Activated T-helper 9 cell treated with anti-CD3 and anti-CD28 coated beads, Interleukin-2, amount 50 U/mL, for 16 hours (primary cell): ENCODE data around the gene DDIT4.
"Not testable (repeated sequence)": the region's sequence is repeated elsewhere in the genome, so short reads cannot be mapped to it uniquely, and the experiment has no call there.

Experiments
- DNase-seq: peaks from one replicate; pipeline ENCODE4 v3.0.0-alpha.2; 2020; ENCODE audit warnings: low read depth

DDIT4 gene

DNA sequence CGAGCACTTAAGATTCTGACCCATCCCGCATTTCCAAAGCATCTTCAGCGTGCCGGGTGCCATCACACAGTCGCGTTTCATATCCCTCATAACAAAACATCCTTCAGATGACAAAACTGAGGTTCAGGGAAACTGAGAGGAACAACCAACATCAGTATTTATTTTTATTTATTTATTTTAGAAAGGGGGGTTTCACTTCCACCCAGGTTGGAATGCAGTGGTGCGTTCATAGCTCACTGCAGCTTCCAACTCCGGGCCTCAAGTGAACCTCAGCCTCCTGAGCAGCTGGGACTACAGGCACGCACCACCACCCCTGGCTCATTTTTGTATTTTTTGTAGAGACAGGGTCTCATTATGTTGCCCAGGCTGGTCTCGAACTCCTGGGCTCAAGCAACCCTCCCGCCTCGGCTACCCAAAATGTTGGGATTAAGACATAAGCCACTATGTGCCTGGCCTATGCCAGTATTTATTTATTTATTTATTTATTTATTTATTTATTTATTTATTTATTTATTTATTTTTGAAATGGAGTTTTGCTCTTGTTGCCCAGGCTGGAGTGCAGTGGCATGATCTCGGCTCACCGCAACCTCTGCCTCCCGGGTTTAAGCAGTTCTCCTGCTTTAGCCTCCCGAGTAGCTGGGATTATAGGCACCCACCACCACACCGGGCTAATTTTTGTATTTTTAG, 24.4 kb upstream of the DDIT4 start:
- DNase-seq: not testable (repeated sequence)

DNA sequence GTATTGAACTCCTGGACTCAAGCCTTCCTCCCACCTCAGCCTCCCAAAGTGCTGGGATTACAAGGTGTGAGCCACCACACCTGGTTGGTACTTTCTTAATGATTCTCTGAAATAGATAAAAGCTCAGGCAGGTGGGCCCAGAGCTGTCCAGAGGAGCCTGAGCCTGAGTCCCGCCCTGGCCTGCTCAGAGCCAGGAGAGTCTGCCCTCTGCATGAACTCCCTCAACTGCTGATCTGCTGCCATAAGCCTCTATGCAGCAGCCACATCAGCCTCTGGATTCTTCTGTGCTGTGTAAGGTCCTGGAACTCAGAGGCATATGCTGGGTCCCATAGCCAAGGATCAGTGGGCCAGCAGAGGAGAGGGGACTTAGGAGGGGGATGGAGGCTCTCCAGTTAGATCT, 23.1 kb upstream of the DDIT4 start:
- DNase-seq: no peak

DNA sequence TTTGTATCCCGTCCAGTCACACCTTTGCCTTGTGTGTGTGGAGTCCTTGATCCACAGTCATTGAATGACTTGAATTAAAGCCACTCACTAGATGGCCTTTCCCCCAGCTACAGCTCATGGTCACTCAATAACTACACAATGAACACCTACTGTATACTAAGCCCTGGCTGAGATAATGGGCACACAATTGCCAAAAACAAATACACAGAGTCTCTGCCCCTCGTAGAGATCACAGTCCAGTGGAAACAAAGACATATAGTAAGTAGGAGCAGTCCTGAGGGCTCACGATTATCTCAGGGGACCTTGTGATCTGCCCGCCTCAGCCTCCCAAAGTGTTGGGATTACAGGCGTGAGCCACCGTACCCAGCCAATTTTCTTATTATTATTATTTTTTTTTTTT, 22.1 kb upstream of the DDIT4 start:
- DNase-seq: no peak

DNA sequence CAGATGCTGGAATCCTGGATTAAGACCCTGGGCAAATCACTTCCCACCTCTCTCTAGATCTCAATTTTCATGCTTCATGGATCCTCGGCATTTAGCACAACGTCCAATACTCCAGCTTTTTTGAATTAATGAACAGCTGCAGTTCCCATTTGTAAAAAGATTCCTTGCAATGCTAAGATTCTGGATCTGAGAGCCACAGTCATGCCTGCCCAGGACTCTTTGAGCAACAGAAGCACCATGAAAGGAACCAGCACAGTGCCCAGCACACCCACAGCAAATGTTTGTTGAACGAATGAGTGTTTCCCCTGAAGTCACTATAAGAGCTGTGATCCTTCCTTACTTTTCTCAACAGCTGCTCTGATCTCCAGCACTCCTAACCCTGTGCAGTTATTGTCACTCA, 20.8 kb upstream of the DDIT4 start:
- no peak for DNase-seq

DNA sequence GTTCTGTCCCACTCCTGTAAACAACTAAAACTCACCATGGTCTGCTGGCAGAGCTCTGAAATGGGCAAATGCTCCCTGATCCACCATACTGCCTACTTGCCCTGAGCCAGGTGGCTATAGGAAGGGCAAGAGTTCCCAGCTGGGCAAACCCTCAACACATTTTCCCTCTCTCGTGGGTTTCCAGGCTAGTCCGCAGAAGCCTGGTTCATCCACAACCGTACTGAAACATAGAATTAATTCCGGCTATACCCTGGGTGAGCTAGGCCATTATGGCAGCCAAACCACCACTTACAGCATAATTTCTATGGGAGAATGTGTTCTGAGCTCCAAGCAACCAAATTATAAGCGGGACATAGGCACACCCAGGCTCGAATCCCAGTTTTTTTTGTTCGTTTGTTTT, 20.1 kb upstream of the DDIT4 start:
- DNase-seq: no peak

DNA sequence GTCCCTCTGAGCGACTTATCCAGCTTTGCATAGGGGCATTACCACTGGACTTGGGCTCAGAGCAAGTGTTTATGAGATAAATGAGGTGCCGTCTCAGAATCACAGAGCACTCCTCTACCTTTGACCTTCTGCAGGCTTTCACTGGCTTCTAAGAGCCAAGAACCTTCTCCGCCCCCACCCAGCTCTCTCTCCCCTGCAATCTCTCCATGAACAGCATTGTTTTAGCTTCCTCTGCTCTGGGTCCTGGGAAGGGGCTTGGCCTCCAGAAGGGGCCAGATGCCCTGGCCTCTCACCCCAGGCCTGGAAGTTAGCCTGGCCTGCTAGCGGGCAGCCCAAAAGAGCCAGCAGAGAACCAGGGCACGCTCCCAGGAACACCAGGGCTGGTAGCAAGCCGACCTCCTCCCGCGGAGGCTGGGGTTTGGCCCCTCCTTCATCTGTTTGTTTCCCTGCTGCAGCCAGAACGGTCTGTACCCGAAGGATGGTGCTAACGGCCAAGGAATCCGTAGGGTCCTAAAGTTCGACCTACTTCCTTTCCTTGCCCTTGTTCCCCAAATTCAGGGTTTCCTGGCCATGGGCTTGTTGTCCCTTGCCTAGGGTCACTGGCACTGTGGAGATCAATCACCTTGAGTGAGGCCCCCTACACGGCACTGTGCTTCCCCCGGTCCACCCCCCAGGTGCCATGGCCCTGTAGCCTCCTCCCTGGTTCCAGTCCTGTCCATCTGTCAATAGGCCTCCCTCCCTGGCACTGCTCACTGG, 18.7 kb upstream of the DDIT4 start:
- no peak for DNase-seq

DNA sequence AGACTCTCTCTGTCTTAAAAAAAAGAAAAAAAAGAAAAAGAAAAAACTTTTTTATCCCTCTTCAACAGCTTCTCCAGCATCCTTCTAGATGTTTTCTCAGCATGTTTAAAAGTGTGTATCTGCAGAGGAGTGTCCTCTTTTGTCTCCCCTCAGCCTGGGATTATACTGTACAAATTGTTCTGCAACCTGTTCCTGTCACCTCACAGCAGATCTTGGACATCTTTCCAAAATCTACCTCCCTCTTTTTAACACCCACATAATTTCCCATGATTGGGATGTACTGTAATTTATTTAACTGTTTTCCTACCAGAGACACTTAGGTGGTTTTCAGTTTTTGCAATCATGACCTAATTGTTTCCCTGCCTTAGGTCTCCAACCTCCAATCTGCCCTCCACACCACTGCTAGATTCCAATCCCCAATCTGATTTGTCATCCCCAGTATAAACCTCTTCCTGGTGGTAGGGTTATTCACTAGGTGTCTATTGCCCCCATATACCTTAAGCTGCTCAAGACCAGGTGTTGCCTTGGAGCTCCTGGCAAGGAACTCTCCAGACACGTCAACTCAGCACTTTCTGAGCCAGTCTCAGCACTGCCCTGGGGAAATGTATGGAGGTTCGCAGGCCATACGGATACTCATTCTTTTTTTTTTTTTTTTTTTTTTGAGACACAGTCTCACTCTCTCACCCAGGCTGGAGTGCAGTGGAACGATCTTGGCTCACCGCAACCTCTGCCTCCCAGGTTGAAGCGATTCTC, 17.6 kb upstream of the DDIT4 start:
- DNase-seq: no peak

DNA sequence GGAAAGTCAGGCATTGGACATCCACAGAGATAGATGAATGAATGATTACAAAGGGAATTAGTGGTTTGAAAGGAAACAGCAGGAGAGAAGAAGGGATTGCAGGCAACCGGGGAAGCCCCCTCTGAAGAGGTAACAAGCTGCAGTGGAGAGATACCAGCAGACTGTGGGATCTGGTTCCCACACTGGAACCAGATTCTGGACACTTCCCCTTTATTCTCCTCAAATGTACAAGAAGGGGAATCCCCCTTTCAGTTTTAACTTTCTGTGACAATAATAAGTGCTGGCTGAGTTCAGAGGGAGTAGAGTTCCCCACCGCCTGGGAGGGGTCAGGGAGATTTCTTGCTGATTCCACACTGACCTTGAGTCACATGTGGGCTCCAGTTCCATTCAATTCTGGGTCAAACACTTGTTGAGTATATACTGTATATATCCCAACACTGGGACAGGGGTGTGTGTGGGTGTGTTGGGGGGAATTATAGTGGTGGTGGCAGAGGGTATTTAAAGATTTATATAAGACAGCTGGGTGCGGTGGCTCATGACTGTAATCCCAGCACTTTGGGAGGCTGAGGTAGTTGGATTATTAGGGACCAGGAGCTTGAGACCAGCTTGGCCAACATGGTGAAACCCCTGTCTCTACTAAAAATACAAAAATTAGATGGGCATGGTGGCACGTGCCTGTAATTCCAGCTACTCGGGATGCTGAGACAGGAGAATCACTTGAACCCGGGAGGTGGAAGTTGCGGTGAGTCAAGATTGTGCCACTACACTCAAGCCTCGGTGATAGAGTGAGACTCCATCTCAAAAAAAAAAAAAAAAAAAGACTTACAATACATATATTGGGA, 16.5 kb upstream of the DDIT4 start:
- no peak for DNase-seq

DNA sequence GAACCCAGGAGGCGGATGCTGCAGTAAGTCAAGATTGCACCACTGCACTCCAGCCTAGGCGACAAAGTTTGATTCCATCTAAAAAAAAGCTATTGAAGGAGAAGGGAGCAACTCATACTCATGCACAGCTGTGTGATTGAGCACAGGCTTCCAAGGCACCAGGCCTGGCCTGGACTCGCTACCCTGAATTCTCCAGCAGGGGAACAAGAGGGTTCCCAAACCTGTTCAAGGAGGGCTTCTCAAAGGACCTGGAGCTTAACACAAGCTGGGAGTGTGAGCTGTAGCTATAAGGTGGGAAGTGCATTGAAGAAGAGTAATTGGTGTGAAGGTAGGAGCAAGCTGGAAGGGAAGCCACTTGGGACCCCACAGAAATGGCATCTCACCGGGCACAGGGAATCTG, 15.1 kb upstream of the DDIT4 start:
- DNase-seq: no peak

DNA sequence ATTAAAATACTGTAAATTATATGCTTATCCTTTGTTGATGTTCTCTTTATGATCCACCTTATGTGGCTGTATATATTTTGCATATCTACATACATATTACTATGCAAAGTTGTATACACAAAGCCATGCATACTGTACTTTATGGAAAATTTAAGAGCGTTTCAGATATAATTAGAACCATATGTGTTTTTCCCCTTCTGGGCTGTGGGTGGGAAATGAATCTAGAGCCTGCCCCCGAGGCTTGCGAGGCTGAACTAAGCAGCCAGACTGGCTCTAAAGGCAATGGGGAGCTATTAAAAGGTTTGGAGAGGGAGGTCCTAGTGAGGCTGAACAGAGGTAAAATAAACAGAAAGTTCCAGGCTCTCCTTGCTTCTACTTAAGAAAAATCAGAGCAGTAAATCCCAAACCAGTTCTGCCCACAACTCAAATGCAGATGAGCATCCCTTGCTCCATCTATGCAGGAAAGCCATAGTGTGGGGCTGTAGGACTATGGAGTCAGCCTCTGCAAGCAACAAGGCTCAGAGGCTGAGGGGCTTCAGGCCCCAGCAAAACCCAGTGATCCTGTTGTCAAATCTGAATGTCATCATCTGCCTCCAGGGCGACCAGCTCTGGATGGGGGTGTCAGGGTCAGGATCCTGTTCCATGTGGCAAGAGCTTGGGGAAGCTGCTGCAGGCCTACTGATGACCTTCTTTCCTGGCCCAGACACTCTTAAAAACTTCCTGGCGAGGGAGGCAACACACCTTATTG, 14.1 kb upstream of the DDIT4 start:
- DNase-seq: no peak

DNA sequence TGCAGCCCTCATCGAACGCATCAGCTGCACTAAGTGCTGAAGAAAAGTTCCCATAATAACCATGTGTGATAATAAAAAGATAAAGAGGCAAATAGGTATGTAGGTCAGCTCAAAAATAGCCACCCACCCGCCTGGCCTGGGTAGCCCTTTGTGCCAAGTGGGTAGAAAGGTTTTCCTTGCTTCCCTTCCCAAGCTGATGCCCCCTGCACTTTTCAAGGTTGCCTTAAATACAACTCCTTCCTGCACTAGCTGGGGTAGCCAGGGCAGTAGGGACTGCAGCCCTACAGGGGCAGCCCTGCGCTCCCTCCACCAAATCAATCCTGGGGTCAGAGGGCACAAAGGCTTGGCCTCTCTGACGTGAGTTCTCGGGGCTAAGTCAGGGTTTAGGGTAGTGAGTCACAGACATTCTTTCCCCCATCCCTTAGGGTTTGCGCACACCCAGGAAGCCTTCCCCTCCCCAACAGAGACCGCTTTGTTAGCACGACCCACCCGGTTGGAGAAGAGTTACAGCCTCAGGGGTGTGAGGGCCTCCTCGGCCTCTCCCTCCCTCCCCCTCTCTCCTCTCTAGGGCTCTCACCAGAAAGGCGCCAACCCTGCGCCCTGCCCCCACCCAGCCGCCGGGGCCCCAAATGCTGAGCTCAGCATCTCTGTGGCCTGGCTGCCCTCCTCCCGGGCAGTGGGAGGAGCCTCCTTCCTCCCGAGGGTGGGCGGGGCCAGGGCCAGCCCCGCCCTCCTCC, 13.3 kb upstream of the DDIT4 start:
- DNase-seq: peak; percentile 74

DNA sequence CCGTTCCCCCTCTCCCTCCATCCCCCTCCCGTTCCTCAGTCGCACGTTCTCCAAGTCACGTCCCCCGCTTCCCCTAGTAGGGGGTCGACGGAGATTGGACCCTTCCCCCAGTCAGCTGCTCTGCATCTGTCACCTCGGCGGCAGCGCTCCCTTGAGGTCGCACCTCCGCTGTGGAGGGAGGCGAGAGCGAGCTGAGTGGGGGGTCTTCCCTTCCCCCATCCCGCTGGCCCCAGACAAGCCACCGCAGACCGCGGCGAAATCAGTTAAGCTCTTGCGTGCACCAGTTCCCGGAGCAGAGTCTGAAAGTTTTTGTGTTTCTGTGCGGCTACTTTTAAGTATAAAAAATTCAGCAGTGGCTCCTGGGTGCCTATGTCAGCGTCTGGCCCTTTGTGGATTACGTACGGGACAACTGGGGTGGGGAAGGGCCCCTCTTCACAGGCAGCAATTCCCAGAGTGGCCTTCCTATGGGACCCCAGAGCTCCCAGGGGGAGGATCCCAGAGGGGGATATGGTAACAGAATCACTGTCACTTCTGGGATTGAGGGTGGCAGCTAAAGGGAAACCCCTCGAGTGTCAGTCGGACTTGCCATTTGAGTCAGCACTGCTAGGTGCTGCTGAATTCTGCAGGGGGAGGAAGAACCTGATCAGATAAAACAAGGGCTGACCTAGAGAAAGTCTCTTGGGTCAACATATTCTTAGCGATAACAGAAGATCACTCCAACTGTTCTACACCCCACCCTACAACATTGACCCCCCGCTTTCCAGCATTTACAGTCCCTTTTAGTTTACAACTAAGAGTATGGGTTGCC, 12.5 kb upstream of the DDIT4 start:
- peak; percentile 33 for DNase-seq

DNA sequence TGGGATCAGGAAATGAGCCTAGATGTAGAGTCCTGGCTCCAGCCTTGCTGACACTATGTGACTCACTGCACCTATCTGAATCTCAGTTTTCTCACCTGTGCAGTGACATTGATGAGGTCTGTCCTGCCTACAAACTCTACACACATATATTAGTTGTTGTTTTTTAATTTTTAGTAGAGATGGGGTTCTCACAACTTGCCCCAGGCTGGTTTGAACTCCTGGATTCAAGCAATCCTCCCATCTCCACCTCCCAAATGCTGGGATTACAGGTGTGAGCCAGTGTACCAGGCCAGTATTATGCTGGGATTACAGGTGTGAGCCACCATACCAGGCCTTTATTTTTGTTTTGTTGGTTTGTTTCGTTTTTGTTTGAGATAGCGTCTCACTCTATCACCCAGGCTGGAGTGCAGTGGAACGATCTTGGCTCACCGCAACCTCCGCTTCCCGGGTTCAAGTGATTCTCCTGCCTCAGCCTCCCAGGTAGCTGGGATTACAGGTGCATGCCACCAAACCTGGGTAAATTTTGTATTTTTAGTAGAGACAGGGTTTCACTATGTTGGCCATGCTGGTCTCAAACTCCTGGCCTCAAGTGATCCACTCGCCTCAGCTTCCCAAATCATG, 11.8 kb upstream of the DDIT4 start:
- DNase-seq: no peak

DNA sequence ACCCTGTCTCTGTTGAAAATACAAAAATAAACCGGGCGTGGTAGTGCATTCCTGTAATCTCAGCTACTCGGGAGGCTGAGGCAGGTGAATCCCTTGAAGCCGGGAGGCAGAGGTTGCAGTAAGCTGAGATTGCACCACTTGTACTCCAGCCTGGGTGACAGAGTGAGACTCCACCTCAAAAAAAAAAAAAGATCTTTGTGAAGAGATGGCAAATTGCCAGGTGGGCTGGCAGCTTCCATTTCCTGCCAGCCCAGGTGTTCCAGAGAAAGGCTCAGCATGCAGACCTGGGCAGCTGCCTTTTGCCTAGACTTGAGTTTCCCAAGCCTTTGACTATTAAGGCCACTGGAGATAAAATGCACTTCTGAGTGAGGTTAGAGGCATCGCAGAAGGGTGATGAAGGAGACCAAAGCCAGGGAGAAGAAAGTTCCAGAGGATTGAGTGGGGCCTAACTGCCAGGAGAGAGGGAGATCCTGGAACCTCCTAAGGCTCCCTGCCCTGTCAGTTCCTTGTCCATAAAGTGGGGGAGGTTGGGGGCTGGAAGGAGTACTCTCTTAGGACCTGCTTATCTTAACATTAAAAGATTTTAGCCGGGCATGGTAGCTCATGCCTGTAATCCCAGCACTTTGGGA, 10.0 kb upstream of the DDIT4 start:
- DNase-seq: no peak

DNA sequence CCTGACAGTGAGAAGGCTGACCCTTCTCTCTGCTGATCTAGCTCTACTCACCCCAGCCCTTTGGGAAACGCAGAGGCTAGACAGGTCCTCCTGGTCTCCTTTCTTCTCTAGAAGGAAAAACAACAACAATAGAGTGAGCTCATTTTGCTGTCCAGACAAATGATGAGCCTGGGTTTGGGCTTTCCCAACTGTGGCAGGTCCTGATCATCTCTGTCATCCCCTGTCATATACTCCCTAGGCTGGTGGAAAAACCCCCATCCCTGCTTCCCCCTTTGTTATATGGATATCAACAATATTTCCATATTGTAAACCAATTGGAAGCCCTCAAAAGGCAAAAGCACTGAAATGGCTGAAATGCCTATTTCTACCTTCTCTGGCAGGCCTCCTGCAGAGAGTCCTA, 9.2 kb upstream of the DDIT4 start:
- DNase-seq: no peak

DNA sequence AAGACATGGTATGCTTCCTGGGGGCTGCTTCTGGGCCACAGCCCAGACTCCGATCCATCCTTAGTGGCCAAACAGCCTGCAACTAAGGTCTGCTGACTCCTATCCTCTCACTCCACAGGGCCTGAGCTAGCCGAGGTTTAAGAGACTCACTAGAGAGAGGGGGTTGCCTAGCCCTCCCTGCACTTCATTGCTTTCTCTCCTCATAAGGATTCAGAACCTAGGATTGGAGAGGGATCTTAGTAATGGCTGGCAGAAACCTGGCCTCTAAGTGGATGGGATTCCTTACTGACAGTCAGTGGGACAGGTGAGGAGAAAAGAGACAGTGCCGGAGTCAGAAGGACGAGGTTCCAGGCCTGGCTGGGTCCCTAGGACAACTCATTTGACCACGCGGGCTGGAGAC, 8.2 kb upstream of the DDIT4 start:
- no peak for DNase-seq

DNA sequence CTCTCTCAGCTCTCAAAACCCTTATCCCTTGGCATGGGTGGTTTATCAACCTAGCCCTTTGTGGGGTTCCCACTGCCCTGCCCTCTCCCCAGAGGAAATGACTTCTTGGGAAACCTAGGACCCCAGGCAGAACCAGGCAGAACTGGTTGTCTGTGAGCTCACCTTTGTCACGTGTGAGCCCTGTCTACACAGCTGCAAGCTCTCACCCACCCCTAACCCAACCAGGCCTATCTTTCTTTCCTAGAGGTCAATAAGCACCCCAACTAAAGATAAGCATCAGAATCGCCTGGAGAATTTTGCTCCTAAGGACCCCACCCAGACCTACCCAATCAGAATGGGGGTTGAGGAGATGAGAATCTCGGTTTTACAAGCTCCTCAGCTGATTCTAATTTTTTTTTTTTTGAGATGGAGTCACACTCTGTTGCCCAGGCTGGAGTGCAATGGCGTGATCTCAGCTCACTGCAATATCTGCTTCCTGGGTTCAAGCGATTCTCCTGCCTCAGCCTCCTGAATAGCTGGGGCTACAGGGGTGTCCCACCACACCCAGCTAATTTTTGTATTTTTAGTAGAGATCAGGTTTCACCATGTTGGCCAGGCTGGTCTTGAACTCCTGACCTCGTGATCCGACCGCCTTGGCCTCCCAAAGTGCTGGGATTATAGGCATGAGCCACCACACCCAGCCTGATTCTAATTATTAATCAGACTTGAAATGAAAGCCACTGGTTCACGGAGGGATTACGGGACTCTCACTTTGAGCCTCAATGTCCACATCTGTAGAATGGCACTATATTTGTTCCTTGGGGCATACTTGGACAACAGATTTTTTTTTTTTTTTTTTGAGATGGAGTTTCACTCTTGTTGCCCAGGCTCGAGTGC, 7.5 kb upstream of the DDIT4 start:
- DNase-seq: no peak

DNA sequence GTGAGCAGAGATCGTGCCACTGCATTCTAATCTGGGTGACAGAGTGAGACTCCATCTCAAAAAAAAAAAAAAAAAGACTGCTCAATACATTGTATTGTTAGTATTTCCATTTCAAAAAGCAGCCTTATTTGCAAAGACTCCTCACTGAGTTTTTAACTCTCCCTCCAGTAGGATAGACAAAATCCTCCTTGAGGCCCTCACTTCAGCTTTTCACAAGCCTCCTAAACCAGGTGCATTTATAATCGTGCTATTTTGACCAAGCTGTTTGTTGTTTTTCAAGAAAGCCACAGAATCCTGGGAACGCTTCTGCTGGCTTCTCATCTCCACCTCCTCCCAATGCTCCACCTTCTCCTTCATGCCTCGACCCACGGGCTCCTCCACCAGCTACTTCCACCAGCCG, 6.3 kb upstream of the DDIT4 start:
- no peak for DNase-seq
